Prostate gland (tissue), 2 donors: ENCODE measurements around the gene SLC22A12.

Experiments used
- POLR2AphosphoS5 ChIP-seq: sonication (generic); formaldehyde crosslinking; IDR thresholded peaks from one replicate; pipeline ENCODE4 v1.6.1; 2017; ENCODE audit warnings: antibody characterized with exemption
- TF ChIP-seq, protein P1 (sequence below), 4 experiments: fragments of 200-600 bp in 2 of 4; fragments of 450-650 bp in 2 of 4; sonication (generic) in 2 of 4; IDR thresholded peaks; 1 replicate in 3 of 4; 2 replicates in 1 of 4; pipeline ENCODE4 v1.5.1; 2016 to 2019; ENCODE audit warnings: antibody characterized with exemption in 4 of 4, mild to moderate bottlenecking in 2 of 4, moderate library complexity in 2 of 4

DNA sequence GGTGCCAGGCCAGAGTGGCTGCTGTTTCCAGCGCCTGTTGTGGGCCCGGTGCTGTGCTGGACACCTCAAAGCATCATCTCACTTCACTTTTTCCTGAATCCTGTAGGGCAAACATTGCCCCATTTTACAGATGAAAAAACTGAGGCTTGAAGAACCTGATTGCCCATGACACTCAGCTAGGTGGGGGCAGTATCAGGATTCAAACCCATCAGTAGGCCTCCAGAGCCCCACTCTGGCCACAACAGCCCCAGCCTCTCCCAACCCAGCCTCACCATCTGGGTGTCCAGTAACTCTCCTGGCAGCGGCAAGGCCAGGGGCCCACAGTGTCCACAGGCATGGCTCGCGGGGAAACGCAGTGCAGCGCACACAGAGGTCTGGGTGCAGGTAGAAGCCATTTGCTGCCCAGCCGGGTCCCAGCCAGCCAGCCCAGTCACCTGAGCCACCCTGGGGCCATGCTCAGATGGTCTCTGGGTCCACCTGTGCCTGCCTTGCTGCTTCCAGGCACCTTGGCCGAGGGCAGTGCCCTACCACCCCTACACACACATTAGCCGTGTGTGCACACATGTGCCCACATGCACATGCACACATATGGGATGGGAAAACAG is 11.5 kb downstream of the SLC22A12 start:
- TF ChIP-seq, protein P1, sequence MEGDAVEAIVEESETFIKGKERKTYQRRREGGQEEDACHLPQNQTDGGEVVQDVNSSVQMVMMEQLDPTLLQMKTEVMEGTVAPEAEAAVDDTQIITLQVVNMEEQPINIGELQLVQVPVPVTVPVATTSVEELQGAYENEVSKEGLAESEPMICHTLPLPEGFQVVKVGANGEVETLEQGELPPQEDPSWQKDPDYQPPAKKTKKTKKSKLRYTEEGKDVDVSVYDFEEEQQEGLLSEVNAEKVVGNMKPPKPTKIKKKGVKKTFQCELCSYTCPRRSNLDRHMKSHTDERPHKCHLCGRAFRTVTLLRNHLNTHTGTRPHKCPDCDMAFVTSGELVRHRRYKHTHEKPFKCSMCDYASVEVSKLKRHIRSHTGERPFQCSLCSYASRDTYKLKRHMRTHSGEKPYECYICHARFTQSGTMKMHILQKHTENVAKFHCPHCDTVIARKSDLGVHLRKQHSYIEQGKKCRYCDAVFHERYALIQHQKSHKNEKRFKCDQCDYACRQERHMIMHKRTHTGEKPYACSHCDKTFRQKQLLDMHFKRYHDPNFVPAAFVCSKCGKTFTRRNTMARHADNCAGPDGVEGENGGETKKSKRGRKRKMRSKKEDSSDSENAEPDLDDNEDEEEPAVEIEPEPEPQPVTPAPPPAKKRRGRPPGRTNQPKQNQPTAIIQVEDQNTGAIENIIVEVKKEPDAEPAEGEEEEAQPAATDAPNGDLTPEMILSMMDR (IDR thresholded peaks at IDR 0.05), result no peak
- TF ChIP-seq POLR2AphosphoS5, result no peak
